HG03457 (cell line): ENCODE measurements around the gene PLEKHM3.
"Not testable (repeated sequence)": the region's sequence is repeated elsewhere in the genome, so short reads cannot be mapped to it uniquely, and the experiment has no call there.

Source experiments
- ATAC-seq: cut with Tn5 transposase; IDR thresholded peaks from one replicate; pipeline ENCODE4 v1.9.1; 2021; ENCODE audit warnings: moderate number of reproducible peaks; ENCODE audit not compliant: unreplicated experiment

The PLEKHM3 gene

GRCh38 chr2:208037564-208038487 lies 12.5 kb upstream of the PLEKHM3 start:
- ATAC-seq: no peak

- no peak for ATAC-seq
Measured at GRCh38 chr2:208036357-208036756, 11.0 kb upstream of the PLEKHM3 start.

- no peak for ATAC-seq
Measured at GRCh38 chr2:208034503-208035140, 9.3 kb upstream of the PLEKHM3 start.

- ATAC-seq: peak; percentile 76
Measured at GRCh38 chr2:208033701-208034502, 8.6 kb upstream of the PLEKHM3 start.

- ATAC-seq: no peak
Measured at GRCh38 chr2:208031608-208032019, 6.3 kb upstream of the PLEKHM3 start.

- no peak for ATAC-seq
Measured at GRCh38 chr2:208025814-208026184, 472 bp upstream of the PLEKHM3 start.

- no peak for ATAC-seq
Measured at GRCh38 chr2:208024091-208024490, 1.2 kb downstream of the PLEKHM3 start.

GRCh38 chr2:208020253-208020652 lies 5.1 kb downstream of the PLEKHM3 start:
- ATAC-seq: no peak

GRCh38 chr2:208018124-208018712 lies 7.1 kb downstream of the PLEKHM3 start:
- ATAC-seq: not testable (repeated sequence)

GRCh38 chr2:208017721-208018120 lies 7.6 kb downstream of the PLEKHM3 start:
- ATAC-seq: no peak

- ATAC-seq: no peak
Measured at GRCh38 chr2:208015475-208015874, 9.9 kb downstream of the PLEKHM3 start.

- ATAC-seq: no peak
Measured at GRCh38 chr2:208013285-208014178, 11.8 kb downstream of the PLEKHM3 start.

GRCh38 chr2:208012449-208012848 lies 12.9 kb downstream of the PLEKHM3 start:
- no peak for ATAC-seq

GRCh38 chr2:208010506-208010905 lies 14.8 kb downstream of the PLEKHM3 start:
- no peak for ATAC-seq

GRCh38 chr2:208006833-208007232 lies 18.5 kb downstream of the PLEKHM3 start:
- no peak for ATAC-seq

GRCh38 chr2:208006337-208006736 lies 19.0 kb downstream of the PLEKHM3 start:
- ATAC-seq: no peak

- ATAC-seq: no peak
Measured at GRCh38 chr2:208001924-208002323, 23.4 kb downstream of the PLEKHM3 start.

GRCh38 chr2:208000701-208001395 lies 24.5 kb downstream of the PLEKHM3 start:
- ATAC-seq: no peak

GRCh38 chr2:207996848-207997247 lies 28.5 kb downstream of the PLEKHM3 start:
- ATAC-seq: no peak
